ENCODE results near the gene LRRC10B. TPM values are rescaled to one million over a fixed set of nuclear protein-coding genes. Genes with fewer than 3 reads are reported as not detected.
A peak's percentile ranks its signal among the peaks of the same experiment; 100 is the strongest.

The LRRC10B gene
- total RNA-seq, 1 experiment from 2014 or later: 1.1 TPM

DNA sequence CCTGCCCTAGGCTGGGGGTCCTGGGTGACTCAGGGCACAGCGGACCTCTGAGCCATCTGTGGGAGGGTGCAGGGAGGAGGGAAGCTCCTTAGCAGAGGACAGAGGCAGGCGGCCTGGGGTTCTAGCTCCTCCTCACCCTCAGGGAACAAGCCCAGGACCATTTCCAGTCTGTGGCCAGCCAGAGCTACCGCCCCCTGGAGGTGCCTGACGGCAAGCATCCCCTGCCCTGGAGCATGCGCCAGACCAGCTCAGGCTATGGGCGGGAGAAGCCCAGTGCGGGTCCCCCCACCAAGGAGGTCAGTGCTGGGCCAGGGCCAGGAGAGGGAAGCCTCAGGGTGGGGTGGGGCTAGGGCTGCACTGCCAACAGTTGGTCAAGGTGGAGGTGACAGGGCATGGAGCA is 26.0 kb upstream of the LRRC10B start:
- Histone ChIP-seq H3K27me3 (ENCODE audit: insufficient read depth, low read depth) (no peaks in the 10 kb centered on the region), H3K9me3 (ENCODE audit: insufficient read depth, low read depth) (no peaks in the 10 kb centered on the region), H3K79me2 (ENCODE audit: low read depth) (no peaks in the 10 kb centered on the region), H2AFZ (no peak overlapping the region), H3F3A (ENCODE audit: insufficient read depth, low read depth) (peaks cover 22% of the 10 kb centered on the region; the same call in 1 of the 2 replicates), H3K36me3 (ENCODE audit: low read depth) (no peaks in the 10 kb centered on the region), H3K27ac (no peak overlapping the region), H3K4me1 (replicated peaks; ENCODE audit: insufficient read depth) (peaks cover 47% of the 10 kb centered on the region), H4K20me1 (ENCODE audit: insufficient read depth) (no peaks in the 10 kb centered on the region), H3K9me2 (ENCODE audit: insufficient read depth) (no peaks in the 10 kb centered on the region), H3K4me3 (no peak overlapping the region), H3K4me2 (no peak overlapping the region)
- ChIA-PET CTCF (interaction anchor here (0.7 kb wide), 1 partner anchor 47 kb away, joined by 3 read pairs; no protein-coding TSS in a partner anchor), POLR2A (ENCODE audit: unreplicated experiment) (no interaction called here)
- intact Hi-C loops (cut with micrococcal nuclease; ENCODE audit: unreplicated experiment): no loop called here
- no peak for TF ChIP-seq EZH2 (IDR thresholded peaks at IDR 0.05; ENCODE audit: low read depth)
- TF ChIP-seq, protein P1, sequence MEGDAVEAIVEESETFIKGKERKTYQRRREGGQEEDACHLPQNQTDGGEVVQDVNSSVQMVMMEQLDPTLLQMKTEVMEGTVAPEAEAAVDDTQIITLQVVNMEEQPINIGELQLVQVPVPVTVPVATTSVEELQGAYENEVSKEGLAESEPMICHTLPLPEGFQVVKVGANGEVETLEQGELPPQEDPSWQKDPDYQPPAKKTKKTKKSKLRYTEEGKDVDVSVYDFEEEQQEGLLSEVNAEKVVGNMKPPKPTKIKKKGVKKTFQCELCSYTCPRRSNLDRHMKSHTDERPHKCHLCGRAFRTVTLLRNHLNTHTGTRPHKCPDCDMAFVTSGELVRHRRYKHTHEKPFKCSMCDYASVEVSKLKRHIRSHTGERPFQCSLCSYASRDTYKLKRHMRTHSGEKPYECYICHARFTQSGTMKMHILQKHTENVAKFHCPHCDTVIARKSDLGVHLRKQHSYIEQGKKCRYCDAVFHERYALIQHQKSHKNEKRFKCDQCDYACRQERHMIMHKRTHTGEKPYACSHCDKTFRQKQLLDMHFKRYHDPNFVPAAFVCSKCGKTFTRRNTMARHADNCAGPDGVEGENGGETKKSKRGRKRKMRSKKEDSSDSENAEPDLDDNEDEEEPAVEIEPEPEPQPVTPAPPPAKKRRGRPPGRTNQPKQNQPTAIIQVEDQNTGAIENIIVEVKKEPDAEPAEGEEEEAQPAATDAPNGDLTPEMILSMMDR (conservative IDR thresholded peaks at IDR 0.05): peak; percentile 60
- DNase-seq: peak in 1 of 2 experiments; percentile 28
- BruUV-seq (replicated peaks): no TSS peak

DNA sequence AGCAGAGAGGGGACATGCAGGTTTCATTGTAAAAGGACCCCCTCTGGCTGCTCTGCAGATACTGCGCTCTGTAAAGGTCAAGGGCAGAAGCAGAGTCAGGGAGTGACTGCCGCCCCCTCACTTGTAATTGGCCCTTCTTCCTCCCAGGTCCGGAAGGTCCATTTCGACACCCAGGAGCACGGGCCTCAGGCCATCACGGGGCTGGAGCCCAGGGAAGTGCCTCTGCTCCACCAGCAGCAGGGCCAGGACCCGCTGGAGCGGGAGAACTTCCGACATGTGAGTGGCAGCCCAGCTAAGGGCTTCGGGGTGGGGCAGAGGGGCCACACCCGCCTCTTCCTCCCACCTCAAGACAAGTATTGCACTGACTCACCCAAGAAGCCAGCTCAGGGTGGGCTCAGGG is 24.0 kb upstream of the LRRC10B start:
- H3K9me3 ChIP-seq (ENCODE audit: insufficient read depth, low read depth): no peaks in the 10 kb centered on the region
- H3K27me3 ChIP-seq (ENCODE audit: insufficient read depth, low read depth): no peaks in the 10 kb centered on the region
- H2AFZ ChIP-seq: no peak overlapping the region
- intact Hi-C loops (cut with micrococcal nuclease; ENCODE audit: unreplicated experiment): no loop called here
- no peak overlapping the region for H3K4me2 ChIP-seq
- no peaks in the 10 kb centered on the region for H4K20me1 ChIP-seq (ENCODE audit: insufficient read depth)
- no peaks in the 10 kb centered on the region for H3K79me2 ChIP-seq (ENCODE audit: low read depth)
- no peaks in the 10 kb centered on the region for H3K36me3 ChIP-seq (ENCODE audit: low read depth)
- H3K4me1 ChIP-seq (replicated peaks; ENCODE audit: insufficient read depth): peaks cover 68% of the 10 kb centered on the region
- no TSS peak for BruUV-seq (replicated peaks)
- POLR2A ChIA-PET (ENCODE audit: unreplicated experiment): no interaction called here
- DNase-seq: no peak
- no peak overlapping the region for H3K4me3 ChIP-seq
- no peak overlapping the region for H3K27ac ChIP-seq
- CTCF ChIA-PET: no interaction called here
- peaks cover 40% of the 10 kb centered on the region for H3F3A ChIP-seq (ENCODE audit: insufficient read depth, low read depth)
- TF ChIP-seq, protein P1 (conservative IDR thresholded peaks at IDR 0.05): no peak
- no peak for TF ChIP-seq EZH2 (IDR thresholded peaks at IDR 0.05; ENCODE audit: low read depth)
- H3K9me2 ChIP-seq (ENCODE audit: insufficient read depth): no peaks in the 10 kb centered on the region

GRCh38 chr11:61485080-61485479 is 23.5 kb upstream of the LRRC10B start:
- Histone ChIP-seq H3K36me3 (ENCODE audit: low read depth) (no peaks in the 10 kb centered on the region), H3K4me1 (replicated peaks; ENCODE audit: insufficient read depth) (peaks cover 73% of the 10 kb centered on the region), H3K27me3 (ENCODE audit: insufficient read depth, low read depth) (no peaks in the 10 kb centered on the region), H3K27ac (no peak overlapping the region), H3K9me2 (ENCODE audit: insufficient read depth) (no peaks in the 10 kb centered on the region), H3K4me3 (no peak overlapping the region), H3K4me2 (no peak overlapping the region), H3K9me3 (ENCODE audit: insufficient read depth, low read depth) (no peaks in the 10 kb centered on the region), H3F3A (ENCODE audit: insufficient read depth, low read depth) (peaks cover 44% of the 10 kb centered on the region), H4K20me1 (ENCODE audit: insufficient read depth) (no peaks in the 10 kb centered on the region), H2AFZ (no peak overlapping the region), H3K79me2 (ENCODE audit: low read depth) (no peaks in the 10 kb centered on the region)
- no TSS peak for BruUV-seq (replicated peaks)
- ChIA-PET POLR2A (ENCODE audit: unreplicated experiment) (no interaction called here), CTCF (no interaction called here)
- intact Hi-C loops (cut with micrococcal nuclease; ENCODE audit: unreplicated experiment): loop anchor here (5.0 kb wide), 1 partner anchor 247 kb away; no protein-coding TSS in a partner anchor
- TF ChIP-seq EZH2 (IDR thresholded peaks at IDR 0.05; ENCODE audit: low read depth): no peak
- DNase-seq: no peak

Data from PC-9 (cell line).